GM19351 (cell line): Measurements from ENCODE around the gene FBP1.

Experiments used
- ATAC-seq: cut with Tn5 transposase; IDR thresholded peaks from one replicate; pipeline ENCODE4 v1.9.1; 2021; ENCODE audit warnings: mild to moderate bottlenecking, moderate library complexity; ENCODE audit not compliant: unreplicated experiment

FBP1 gene

GRCh38 chr9:94657021-94657725 lies 17.9 kb upstream of the FBP1 start:
- ATAC-seq = no peak

GRCh38 chr9:94656200-94656599 lies 16.9 kb upstream of the FBP1 start:
- peak; percentile 98 for ATAC-seq

GRCh38 chr9:94655739-94656138 lies 16.4 kb upstream of the FBP1 start:
- no peak for ATAC-seq

GRCh38 chr9:94654165-94654894 lies 15.0 kb upstream of the FBP1 start:
- ATAC-seq = no peak

- ATAC-seq = no peak
Measured at GRCh38 chr9:94650949-94651348, 11.6 kb upstream of the FBP1 start.

- no peak for ATAC-seq
Measured at GRCh38 chr9:94649100-94649819, 9.9 kb upstream of the FBP1 start.

GRCh38 chr9:94648185-94648584 lies 8.9 kb upstream of the FBP1 start:
- no peak for ATAC-seq

GRCh38 chr9:94645901-94646300 lies 6.6 kb upstream of the FBP1 start:
- no peak for ATAC-seq

GRCh38 chr9:94644543-94644942 lies 5.2 kb upstream of the FBP1 start:
- no peak for ATAC-seq

- no peak for ATAC-seq
Measured at GRCh38 chr9:94643741-94644140, 4.4 kb upstream of the FBP1 start.

GRCh38 chr9:94643176-94643575 lies 3.9 kb upstream of the FBP1 start:
- ATAC-seq = no peak

GRCh38 chr9:94642501-94642900 lies 3.2 kb upstream of the FBP1 start:
- ATAC-seq = no peak

- ATAC-seq = no peak
Measured at GRCh38 chr9:94639999-94640376, 670 bp upstream of the FBP1 start.

GRCh38 chr9:94638335-94639060 lies 820 bp downstream of the FBP1 start:
- ATAC-seq = no peak

- no peak for ATAC-seq
Measured at GRCh38 chr9:94632737-94633136, 6.6 kb downstream of the FBP1 start.

- no peak for ATAC-seq
Measured at GRCh38 chr9:94631599-94631998, 7.7 kb downstream of the FBP1 start.

- no peak for ATAC-seq
Measured at GRCh38 chr9:94630833-94631232, 8.5 kb downstream of the FBP1 start.

- no peak for ATAC-seq
Measured at GRCh38 chr9:94630281-94630680, 9.0 kb downstream of the FBP1 start.

GRCh38 chr9:94627287-94627686 lies 12.0 kb downstream of the FBP1 start:
- ATAC-seq = no peak

- no peak for ATAC-seq
Measured at GRCh38 chr9:94625835-94626234, 13.5 kb downstream of the FBP1 start.

- ATAC-seq = no peak
Measured at GRCh38 chr9:94624629-94625028, 14.7 kb downstream of the FBP1 start.
